NCI-H524 treated with DMSO at 0.1 percent for 48 hours (cell line): ENCODE results near the gene IKZF4.

Experiments
- DNase-seq: peaks from one replicate; lab custom pipeline; 2025; lab: John Stamatoyannopoulos, UW

The IKZF4 gene

GRCh38 chr12:56082967-56083366, 62.1 kb downstream of the IKZF4 start:
- DNase-seq = no peak

DNA sequence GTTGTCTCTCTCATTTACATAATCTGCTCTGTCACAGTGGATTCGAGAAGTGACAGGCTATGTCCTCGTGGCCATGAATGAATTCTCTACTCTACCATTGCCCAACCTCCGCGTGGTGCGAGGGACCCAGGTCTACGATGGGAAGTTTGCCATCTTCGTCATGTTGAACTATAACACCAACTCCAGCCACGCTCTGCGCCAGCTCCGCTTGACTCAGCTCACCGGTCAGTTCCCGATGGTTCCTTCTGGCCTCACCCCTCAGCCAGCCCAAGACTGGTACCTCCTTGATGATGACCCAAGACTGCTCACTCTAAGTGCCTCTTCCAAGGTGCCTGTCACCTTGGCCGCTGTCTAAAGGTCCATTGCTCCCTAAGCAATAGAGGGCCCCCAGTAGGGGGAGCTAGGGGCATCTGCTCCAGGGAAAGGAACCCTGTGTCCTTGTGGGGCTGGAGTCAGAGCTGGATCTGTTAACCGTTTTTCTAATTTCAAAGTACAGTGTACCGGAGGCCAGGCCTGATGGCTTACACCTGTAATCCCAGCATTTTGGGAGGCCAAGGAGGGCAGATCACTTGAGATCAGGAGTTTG, 64.2 kb downstream of the IKZF4 start:
- DNase-seq = no peak

- no peak for DNase-seq
Measured at GRCh38 chr12:56086096-56086495, 65.3 kb downstream of the IKZF4 start.

GRCh38 chr12:56086608-56087007, 65.8 kb downstream of the IKZF4 start:
- no peak for DNase-seq

DNA sequence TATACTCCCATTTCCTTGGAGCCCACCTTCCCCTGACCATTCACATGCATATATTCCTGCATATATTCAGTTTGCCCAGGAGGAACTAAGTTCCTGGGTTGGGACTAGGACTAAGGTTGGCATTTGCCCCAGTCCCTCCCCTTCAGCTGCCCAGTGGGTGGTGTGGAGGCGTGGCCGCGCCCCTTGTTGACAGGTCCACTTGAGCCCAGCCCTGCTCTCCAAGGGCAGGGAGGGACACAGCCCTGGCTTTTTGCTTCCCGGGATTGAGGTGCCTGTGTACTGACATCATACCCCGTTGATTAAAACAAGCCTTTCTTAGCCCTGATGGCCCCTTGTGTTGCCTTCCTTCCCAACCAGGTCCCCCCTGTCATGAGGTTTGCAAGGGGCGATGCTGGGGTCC, 66.4 kb downstream of the IKZF4 start:
- DNase-seq = no peak
